Erythroblast (primary cell): ENCODE results near the gene ABCC12.

Experiments used
- GATA1 ChIP-seq: IDR thresholded peaks from 2 replicates; pipeline ENCODE4 v1.6.1; 2011; ENCODE audit warnings: low read depth, mild to moderate bottlenecking, control low read depth, low read length, moderate library complexity
- POLR2A ChIP-seq: IDR thresholded peaks from 2 replicates; pipeline ENCODE4 v1.6.1; 2011; ENCODE audit warnings: mild to moderate bottlenecking, low read length

DNA sequence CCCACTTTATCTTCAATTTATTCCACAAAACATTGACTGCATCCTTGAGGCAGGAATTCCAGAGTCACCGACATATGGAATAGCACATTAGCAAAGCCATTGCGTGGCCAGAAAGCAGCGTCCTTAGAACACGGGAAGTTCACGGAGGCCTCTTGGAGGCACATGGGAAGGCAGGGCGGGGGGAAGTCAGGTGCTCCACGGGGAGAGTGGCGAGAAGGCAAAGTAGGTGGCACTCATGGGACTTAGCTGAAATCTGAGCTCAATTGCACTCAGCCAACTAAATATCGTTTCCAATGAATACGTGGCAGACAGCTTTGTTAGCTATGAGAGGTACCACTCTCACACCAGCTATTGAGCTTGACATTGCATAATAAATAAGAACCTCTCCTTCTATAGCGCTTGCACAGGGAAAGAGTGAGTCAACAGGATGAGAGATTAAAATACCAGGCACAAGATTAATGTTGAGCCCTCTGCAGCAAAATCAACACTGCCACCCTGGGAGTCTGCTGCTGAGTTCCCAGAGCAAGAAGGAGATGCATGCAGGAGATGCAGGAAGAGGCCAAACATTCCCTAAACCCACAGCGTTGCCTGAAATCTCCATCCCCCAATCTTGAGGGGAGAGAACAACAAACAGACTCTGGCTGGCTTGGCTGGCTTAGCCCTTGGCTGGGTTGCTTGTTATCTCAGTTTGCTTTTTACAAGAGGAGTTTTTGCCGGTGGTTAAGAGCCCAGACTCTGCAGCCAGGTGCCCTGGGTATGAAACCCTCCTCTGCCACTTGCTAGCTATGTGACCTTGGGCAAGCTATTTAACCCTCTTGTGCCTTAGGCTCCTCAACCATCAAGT is 28.8 kb downstream of the ABCC12 start:
- TF ChIP-seq POLR2A, result no peak
- no peak for TF ChIP-seq GATA1
